ENCODE results near the gene GANC.
"Not testable (repeated sequence)": the region's sequence is repeated elsewhere in the genome, so short reads cannot be mapped to it uniquely, and the experiment has no call there.

DNA sequence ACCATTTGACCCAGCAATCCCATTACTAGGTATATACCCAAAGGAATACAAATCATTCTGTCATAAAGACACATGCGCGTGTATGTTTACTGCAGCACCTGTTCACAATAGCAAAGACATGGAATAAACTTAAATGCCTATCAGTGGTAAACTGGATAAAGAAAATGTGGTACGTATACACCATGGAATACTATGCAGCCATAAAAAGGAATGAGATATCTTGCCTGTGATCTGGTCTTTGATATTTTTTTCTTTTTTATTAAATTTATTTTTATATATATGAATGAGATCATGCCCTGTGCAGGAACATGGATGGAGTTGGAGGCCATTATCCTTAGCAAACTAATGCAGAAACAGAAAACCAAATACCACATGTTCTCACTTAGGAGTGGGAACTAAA, 64.1 kb downstream of the GANC start:
- TF ChIP-seq, protein P1, sequence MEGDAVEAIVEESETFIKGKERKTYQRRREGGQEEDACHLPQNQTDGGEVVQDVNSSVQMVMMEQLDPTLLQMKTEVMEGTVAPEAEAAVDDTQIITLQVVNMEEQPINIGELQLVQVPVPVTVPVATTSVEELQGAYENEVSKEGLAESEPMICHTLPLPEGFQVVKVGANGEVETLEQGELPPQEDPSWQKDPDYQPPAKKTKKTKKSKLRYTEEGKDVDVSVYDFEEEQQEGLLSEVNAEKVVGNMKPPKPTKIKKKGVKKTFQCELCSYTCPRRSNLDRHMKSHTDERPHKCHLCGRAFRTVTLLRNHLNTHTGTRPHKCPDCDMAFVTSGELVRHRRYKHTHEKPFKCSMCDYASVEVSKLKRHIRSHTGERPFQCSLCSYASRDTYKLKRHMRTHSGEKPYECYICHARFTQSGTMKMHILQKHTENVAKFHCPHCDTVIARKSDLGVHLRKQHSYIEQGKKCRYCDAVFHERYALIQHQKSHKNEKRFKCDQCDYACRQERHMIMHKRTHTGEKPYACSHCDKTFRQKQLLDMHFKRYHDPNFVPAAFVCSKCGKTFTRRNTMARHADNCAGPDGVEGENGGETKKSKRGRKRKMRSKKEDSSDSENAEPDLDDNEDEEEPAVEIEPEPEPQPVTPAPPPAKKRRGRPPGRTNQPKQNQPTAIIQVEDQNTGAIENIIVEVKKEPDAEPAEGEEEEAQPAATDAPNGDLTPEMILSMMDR (IDR thresholded peaks at IDR 0.05; ENCODE audit: borderline replicate concordance, extremely low read depth, low read length, poor library complexity, severe bottlenecking), result not testable (repeated sequence)
- TF ChIP-seq EZH2 (IDR thresholded peaks at IDR 0.05; ENCODE audit: borderline replicate concordance, low read depth, low read length, severe bottlenecking), result not testable (repeated sequence)

Measured in DND-41 (cell line).